ENCODE measurements around the gene MAMDC2. TPM values are rescaled to one million over a fixed set of nuclear protein-coding genes. Genes with fewer than 3 reads are reported as not detected.

Gene MAMDC2
- total RNA-seq, 6 experiments from 2014 or later: 4.0 to 16.6 (median 13.9) TPM

DNA sequence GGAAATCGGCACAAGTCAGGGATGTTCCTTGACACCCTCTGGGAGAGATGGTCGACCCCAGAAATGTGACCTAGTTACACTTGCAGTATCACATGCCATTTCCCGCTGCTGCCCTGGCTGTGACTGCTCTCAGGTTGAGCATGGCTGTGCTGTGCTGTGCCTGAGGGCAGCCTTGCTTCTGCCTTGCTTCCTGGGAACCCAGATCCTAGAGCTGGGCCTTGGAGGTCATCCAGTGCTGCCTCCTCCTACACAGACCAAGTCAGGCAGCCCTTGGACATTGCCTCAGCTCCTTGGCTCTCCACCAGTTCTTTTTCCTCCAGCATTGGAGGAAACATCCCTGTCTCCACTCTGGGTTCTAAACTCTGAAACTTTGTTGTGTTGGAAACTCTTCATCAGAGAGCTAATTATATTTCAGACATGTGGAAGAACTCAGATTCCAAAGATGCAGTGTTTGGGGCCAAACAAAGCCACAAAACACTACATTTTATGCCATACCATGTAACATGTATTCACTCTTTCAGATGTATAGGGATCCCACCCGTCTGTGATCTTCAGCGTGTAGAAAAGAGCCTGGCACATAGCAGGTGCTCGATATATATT lies 6.1 kb downstream of the MAMDC2 start:
- peaks cover 61% of the 10 kb centered on the region for H3K4me1 Mint-ChIP-seq (ENCODE audit: low read depth)
- TF ChIP-seq, protein P1, sequence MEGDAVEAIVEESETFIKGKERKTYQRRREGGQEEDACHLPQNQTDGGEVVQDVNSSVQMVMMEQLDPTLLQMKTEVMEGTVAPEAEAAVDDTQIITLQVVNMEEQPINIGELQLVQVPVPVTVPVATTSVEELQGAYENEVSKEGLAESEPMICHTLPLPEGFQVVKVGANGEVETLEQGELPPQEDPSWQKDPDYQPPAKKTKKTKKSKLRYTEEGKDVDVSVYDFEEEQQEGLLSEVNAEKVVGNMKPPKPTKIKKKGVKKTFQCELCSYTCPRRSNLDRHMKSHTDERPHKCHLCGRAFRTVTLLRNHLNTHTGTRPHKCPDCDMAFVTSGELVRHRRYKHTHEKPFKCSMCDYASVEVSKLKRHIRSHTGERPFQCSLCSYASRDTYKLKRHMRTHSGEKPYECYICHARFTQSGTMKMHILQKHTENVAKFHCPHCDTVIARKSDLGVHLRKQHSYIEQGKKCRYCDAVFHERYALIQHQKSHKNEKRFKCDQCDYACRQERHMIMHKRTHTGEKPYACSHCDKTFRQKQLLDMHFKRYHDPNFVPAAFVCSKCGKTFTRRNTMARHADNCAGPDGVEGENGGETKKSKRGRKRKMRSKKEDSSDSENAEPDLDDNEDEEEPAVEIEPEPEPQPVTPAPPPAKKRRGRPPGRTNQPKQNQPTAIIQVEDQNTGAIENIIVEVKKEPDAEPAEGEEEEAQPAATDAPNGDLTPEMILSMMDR (IDR thresholded peaks at IDR 0.05): no peak
- peak; percentile 38 for DNase-seq
- H3K4me3 Mint-ChIP-seq: no peak overlapping the region
- H3K27ac Mint-ChIP-seq: peak overlapping the region; percentile 54
- H3K36me3 Mint-ChIP-seq (ENCODE audit: low read depth): no peaks in the 10 kb centered on the region; the same call in 1 of the 2 replicates
- no peaks in the 10 kb centered on the region for H3K9me3 Mint-ChIP-seq
- H3K27me3 Mint-ChIP-seq (ENCODE audit: insufficient read depth): no peaks in the 10 kb centered on the region; the same call in 1 of the 2 replicates

DNA sequence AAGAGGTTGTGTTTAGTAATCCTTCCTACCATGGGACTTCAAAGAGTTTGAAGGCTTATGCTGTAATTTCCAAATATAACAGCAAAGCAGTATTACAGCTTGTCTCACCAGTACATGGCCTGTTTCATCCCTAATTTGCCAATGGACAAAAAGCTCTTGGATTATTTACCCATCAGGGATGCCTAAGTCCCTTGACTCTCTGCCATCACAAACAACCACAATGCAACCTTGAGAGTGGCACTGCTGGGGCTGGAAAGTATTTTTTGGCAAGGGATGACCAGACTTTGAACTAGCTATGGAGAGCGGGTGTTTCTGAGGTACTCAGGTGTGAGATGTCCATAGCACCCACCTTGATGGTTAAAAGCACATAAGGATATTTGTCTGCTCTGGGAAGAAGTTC lies 9.1 kb downstream of the MAMDC2 start:
- H3K27ac Mint-ChIP-seq: no peak overlapping the region

DNA sequence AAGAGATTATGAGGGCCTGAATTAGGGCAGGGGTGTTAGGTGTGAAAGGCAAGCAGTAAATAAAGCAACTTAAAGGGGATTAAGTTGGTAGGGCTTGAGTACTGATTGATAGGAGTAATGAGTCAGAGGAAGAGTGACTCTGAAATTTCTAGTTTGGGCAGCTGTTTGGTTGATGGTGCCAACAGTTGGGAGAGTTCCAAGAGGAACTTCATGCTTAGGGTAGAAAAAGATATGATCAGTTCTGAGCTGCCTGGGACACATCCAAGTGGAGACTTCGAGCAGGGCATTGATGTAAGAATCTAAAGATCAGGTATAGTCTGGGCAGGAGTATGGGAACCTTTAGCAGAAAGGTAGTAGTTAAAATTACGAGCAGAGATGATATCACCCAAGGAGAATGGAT lies 10.2 kb downstream of the MAMDC2 start:
- TF ChIP-seq, protein P1 (IDR thresholded peaks at IDR 0.05): no peak
- peaks cover 40% of the 10 kb centered on the region for H3K4me1 Mint-ChIP-seq (ENCODE audit: low read depth)
- H3K4me3 Mint-ChIP-seq: no peak overlapping the region
- H3K9me3 Mint-ChIP-seq: no peaks in the 10 kb centered on the region
- H3K27ac Mint-ChIP-seq: peak overlapping the region; percentile 1; the same call in 1 of the 2 replicates
- DNase-seq: no peak
- no peaks in the 10 kb centered on the region for H3K36me3 Mint-ChIP-seq (ENCODE audit: low read depth)
- no peaks in the 10 kb centered on the region; the same call in 1 of the 2 replicates for H3K27me3 Mint-ChIP-seq (ENCODE audit: insufficient read depth)

More for the DNA sequence above, 9.1 kb downstream of the MAMDC2 start:
- TF ChIP-seq, protein P1 (IDR thresholded peaks at IDR 0.05): no peak
- H3K36me3 Mint-ChIP-seq (ENCODE audit: low read depth): no peaks in the 10 kb centered on the region
- no peak for DNase-seq
- H3K9me3 Mint-ChIP-seq: no peaks in the 10 kb centered on the region
- H3K27me3 Mint-ChIP-seq (ENCODE audit: insufficient read depth): no peaks in the 10 kb centered on the region; the same call in 1 of the 2 replicates
- H3K4me3 Mint-ChIP-seq: no peak overlapping the region
- H3K4me1 Mint-ChIP-seq (ENCODE audit: low read depth): peaks cover 45% of the 10 kb centered on the region

DNA sequence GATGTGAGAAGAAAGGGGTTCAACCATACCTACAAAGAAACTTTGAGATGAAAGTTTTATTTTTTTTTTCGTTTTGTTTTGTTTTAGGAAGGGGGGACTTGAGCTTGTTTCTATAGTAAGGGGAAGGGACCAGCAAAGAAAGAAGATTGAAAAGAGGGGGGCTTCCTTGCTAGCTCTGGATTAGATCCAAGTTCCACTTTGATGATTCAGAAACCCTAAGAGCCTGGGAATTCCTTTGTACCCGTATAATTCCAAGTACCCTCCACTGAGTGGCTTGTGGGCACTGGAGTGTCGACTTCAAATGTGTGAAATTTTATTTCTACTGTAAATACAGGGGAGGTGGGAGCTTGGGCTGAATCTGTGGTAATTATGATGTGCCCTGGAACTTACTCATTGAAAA lies 10.9 kb downstream of the MAMDC2 start:
- TF ChIP-seq, protein P1 (IDR thresholded peaks at IDR 0.05): no peak
- Mint-ChIP-seq H3K4me1 (ENCODE audit: low read depth) (peaks cover 34% of the 10 kb centered on the region), H3K4me3 (no peak overlapping the region), H3K36me3 (ENCODE audit: low read depth) (no peaks in the 10 kb centered on the region), H3K27ac (no peak overlapping the region; the same call in 1 of the 2 replicates), H3K27me3 (ENCODE audit: insufficient read depth) (no peaks in the 10 kb centered on the region; the same call in 1 of the 2 replicates), H3K9me3 (no peaks in the 10 kb centered on the region)
- no peak for DNase-seq

DNA sequence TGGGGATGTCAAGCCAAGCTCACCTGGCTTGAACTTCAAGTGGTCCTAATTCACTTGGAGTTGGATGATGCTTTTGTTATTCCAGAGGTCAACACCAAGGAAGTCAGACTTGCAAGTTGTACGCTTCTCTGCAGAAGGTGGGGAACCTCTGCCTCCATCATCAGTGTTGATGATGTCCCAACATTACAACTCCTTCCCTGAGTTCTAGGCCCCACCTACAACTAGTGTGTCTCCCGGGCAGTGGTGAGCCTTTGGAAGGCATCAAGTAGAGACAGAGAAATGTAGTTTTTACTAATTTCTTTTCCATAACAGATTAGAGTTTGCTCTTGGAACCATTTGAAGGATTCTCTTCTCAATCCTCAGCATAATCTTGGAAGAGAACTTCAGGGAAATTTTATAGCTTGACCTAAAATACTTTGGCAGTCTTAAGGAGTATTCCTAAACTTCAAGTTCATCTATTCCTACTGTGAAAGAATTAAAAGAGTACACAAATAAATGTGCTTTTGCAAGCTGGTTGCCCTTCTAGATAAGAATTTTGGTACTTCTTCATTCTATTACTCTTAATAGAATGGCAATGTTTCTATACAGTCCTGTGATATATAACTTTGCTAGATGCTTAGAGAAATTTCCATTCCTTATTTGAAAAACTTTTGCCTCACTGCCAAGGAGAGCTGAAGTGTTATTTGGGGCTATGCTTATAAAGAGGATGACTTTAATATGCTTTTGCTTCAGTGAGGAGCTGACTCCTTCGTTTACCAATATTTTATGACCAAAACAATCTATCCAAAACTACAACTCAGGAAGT lies 12.0 kb downstream of the MAMDC2 start:
- H3K27me3 Mint-ChIP-seq (ENCODE audit: insufficient read depth): no peaks in the 10 kb centered on the region; the same call in 1 of the 2 replicates
- TF ChIP-seq, protein P1 (IDR thresholded peaks at IDR 0.05): no peak

More for the DNA sequence above, 12.0 kb downstream of the MAMDC2 start:
- peaks cover 30% of the 10 kb centered on the region for H3K4me1 Mint-ChIP-seq (ENCODE audit: low read depth)
- no peaks in the 10 kb centered on the region for H3K9me3 Mint-ChIP-seq
- H3K27ac Mint-ChIP-seq: no peak overlapping the region
- DNase-seq: no peak
- no peaks in the 10 kb centered on the region for H3K36me3 Mint-ChIP-seq (ENCODE audit: low read depth)
- no peak overlapping the region for H3K4me3 Mint-ChIP-seq
